ENCODE results near the gene PTPN11.

- peak; percentile 29; the same call in 2 of the 3 replicates for TF ChIP-seq CTCF (IDR thresholded peaks at IDR 0.05)
- TF ChIP-seq CHD2 (IDR thresholded peaks at IDR 0.05; ENCODE audit: low read length, partially characterized antibody), result no peak
- TF ChIP-seq RAD21 (conservative IDR thresholded peaks at IDR 0.05 in 1 of 2, IDR thresholded peaks at IDR 0.05 in 1 of 2), result peak; percentile 13 to 26; a peak in 1 of 5 replicates
- TF ChIP-seq RFX5 (IDR thresholded peaks at IDR 0.05), result no peak
- no peak for TF ChIP-seq ESRRA (IDR thresholded peaks at IDR 0.05; ENCODE audit: borderline replicate concordance, low read length)
- TF ChIP-seq POLR2A (IDR thresholded peaks at IDR 0.05; ENCODE audit: low read length), result no peak
- no peak for TF ChIP-seq BHLHE40 (IDR thresholded peaks at IDR 0.05; ENCODE audit: low read depth, low read length)
- TF ChIP-seq USF2 (IDR thresholded peaks at IDR 0.05), result no peak
- no peak for TF ChIP-seq REST (IDR thresholded peaks at IDR 0.05)
- TF ChIP-seq CBX8 (IDR thresholded peaks at IDR 0.05), result no peak
- TF ChIP-seq CEBPB (IDR thresholded peaks at IDR 0.05), result no peak
- no peak for TF ChIP-seq HDAC2 (IDR thresholded peaks at IDR 0.05)
Observed at GRCh38 chr12:112473056-112473455, 54.3 kb downstream of the PTPN11 start.
